ENCODE results near the gene KAZALD1.

The KAZALD1 gene
- 0.17 to 2.8 (median 1.4) reads per million in 18 experiments for total RNA-seq

DNA sequence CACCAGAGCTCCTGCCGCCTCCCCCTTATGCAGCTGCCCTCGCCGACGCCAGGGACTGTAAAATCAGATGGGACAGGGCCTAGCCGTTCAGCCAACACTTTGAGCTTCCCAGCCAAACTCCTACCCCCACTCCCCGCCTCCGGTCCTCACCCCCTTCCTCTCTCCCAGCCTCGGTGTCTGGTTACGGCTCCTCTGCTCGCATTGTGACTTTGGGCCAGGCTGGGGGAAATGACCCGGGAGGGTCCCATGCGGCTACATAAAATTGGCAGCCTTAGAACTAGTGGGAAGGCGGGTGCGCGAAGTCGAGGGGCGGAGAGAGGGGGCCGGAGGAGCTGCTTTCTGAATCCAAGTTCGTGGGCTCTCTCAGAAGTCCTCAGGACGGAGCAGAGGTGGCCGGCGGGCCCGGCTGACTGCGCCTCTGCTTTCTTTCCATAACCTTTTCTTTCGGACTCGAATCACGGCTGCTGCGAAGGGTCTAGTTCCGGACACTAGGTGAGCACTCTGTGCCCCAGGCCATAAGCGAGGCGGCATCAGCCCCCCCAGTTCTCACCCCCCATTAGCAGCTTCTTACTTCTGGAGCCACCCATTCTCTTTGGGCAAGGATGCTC, at the start of gene KAZALD1:
TSS of gene KAZALD1 (plus strand) at position 366 of the 608 bp plus-strand sequence. CDS start 604 bp downstream, outside the sequence.
- no peak for DNase-seq

GRCh38 chr10:101012525-101013364, 49.0 kb upstream of the KAZALD1 start:
- DNase-seq = peak; percentile 76 to 84

DNA sequence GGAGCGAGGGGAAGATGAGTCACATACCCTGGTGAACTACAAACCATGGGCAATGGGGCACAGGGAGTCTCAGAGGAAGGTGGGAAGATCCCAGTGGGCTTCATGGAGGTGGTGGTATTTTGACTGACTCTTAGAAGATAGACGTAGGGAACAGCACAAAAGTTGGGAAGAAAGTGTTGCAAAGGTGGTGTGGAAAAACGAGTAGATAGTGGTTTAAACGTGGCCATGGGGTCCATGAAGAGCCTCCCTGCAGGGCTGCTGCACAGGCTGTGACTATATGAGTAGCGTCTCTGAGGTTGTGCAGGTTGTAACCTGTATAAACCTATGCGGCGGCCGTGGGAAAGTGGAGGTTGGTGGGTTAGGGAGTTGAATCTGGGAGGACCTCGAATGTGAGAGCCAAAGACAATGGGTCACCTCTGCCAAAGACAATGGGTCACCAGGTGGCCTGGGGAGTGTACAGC, 48.4 kb upstream of the KAZALD1 start:
- no peak for DNase-seq

- peak; percentile 72 to 75 for DNase-seq
Measured at GRCh38 chr10:101014230-101014884, 47.4 kb upstream of the KAZALD1 start.

DNA sequence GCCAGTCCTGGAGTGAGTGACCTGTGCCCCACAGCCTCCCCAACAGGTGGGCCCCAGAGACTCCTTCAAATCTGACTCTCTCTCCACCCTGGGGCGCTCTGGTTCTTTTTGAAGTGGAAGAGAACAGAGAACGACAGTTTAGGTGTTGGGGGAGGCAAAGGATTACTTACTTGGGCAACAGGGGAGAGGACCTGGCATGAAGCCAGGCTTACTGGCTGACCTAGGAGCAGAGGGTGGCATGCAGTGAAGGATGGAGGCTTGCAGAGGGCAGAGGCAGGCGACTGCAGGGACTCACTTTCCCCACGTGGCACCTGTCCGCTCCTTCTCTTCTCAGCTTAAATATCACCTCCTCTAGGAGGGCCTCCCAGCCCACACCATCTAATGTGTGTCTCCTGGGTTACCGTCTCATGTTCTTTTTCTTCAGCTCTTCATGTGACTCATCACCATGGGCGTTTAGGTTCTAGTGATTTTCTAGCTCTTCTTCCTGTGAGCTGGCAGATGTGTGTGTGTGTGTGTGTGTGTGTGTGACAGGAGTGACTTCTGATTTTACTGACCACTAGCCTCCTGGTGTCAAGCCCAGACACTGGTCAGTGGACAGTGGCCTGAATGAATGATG, 46.7 kb upstream of the KAZALD1 start:
- DNase-seq = peak; percentile 53 to 60

GRCh38 chr10:101015582-101015973, 46.2 kb upstream of the KAZALD1 start:
- DNase-seq = no peak

- no peak for DNase-seq
Measured at GRCh38 chr10:101016814-101017213, 45.0 kb upstream of the KAZALD1 start.

DNA sequence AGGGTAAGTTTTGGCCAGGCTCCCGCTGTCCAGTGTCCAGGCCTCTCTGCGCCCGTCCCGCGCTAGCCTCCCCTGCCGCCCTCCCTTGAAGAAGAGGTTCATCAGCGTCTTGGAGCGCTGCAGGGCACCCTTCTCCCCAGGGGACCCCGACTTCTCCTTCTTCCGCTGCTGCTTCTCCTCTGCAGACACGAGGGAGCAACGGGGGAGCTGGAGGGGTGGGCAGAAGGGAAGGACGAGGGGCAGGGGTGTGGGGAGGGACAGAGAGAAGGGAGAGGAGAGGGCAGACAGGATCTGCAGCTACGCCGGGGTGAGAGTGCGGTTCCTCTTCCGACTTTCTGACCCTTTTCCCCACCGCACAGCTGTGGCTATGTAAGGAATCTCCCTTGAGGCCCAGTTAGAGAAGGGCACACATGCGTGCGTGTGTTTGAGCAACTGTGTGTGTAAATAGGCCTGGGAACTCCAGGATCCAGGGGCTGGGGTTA, 43.6 kb upstream of the KAZALD1 start:
- peak in 1 of 2 donors; percentile 54 for DNase-seq

- peak; percentile 84 to 86 for DNase-seq
Measured at GRCh38 chr10:101018600-101019439, 43.0 kb upstream of the KAZALD1 start.

GRCh38 chr10:101019440-101019703, 42.4 kb upstream of the KAZALD1 start:
- no peak for DNase-seq

DNA sequence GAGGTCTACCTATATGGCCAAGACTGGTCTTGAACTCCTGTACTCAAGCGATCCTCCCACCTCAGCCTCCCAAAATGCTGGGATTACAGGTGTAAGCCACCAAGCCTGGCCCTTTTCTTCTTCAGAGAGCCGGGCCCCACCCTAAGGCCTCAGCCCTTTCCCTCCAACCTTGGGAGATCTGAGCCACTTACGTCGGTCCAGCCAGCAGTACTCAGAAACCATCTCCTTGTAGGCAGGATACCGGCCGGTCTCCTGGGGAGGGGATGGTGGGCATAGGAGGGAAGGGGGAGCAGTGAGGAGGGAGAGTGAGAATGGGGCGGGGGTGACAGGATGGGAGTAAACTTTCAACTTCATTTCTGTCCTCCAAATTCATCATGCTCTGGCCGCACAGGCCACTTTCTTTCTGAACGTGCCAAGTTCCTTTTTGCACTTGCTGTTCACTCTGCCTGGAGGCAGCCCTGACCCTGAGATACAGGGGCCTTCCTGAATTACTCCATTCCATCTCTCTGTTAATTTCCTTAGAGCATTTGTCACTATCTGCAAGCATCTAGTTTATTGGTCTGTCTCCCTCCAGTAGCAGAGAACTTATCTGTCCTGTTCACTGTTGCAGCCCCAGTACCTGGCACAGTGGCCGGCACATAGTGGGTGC, 41.2 kb upstream of the KAZALD1 start:
- DNase-seq = no peak

DNA sequence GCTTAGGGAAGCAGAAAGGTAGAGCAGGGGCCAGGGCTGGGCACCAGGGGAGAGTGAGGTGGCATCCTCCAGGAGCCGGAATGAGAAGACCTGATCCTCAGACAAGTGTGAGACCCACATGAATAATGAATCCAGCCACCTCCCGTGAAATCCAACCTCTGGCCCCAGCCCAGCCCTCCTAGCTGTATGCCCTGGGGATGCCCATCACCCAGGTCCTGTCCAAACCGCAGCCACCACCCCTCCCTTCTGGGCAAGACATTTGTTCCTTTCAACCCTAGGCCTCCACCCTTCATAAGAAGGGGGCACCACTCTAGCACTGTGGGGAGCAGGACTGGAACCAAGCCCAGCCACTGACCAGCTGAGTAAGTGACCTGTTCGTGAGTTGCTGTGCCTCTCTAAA, 40.5 kb upstream of the KAZALD1 start:
- no peak for DNase-seq

DNA sequence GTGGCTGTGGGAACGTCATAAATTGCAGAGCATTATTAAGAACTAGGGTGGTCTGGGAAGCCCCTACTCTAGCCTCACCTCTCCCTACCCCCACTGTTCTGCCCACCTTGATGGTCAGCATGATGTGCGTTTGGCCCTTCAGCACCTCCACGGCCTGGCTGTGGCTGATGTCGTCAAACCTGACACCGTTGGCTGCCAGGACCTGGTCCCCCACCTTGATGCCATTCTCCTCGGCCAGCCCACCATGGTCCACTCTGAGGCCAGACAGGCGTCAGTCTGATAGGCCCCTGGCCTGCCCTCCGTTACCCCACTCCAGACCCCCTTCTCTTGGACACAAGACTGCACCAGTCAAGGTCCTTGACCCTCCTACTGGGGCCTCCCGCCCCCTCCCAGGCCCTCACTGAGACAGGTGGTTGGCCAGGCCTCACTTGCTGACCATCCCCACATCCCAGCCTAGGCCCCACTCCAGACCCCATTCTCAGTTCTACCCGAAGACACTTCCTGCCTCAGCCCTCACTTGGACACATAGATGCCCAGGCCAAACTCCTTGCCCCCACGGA, 40.0 kb upstream of the KAZALD1 start:
- no peak for DNase-seq

DNA sequence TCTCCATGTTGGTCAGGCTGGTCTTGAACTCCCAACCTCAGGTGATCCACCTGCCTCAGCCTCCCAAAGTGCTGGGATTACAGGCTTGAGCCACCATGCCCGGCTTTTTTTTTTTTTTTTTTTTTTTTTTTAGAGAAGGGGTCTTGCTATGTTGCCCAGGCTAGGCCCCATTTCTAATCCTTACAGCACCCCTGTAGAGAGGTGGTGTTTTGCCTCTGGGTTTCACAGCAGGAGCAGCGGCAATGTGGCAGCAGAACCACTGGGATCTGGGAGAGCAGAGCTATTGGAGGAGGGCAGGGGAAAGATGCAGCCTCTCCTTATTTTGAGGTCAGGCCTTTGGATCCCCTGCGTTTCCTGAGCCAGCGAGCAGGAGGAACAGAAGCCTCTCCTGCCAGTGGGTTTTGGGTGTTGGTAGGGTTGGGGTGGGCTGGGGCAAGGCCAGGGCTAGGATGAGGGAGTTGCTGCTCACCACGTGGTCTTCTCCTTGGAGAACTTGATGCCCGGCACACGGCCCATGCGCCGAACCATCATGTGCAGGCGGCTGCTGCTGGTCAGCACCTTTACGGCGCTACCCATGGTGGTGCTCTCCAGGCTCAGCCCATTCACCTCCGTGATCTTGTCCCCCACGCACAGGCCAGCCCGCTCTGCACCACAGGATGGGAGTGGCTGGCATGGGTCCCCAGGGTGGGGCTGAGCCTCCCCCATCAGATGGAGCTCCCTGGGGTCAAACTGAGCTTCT, 38.7 kb upstream of the KAZALD1 start:
- no peak for DNase-seq

DNA sequence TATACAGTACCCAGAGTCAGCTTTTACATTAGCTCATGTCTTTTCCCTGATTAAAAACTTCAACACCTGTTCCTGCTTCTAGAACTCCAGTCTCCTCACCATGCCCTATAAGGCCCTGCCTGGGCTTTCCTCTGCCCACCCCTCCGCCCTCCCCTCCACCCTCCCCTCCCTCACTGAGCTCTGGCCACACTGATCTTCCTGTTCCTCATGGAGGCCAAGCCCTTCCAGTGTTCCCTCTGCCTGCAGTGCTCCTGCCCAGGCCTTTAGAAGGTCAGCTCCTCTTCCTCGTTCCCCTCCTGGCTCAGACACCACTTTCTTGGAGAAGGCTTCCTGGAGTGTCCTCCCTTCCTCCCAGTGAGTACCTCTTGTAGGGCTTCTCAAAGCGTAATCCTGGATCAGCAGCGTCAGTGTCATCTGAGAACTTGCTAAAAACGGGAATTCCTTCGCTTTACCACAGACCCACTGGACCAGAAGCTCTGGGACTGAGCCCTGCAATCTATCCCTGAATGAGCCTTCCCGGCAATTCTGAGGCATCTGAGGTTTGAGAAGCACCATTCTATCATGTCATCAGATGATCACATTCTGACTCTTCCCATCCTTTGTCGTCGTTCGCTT, 34.6 kb upstream of the KAZALD1 start:
- DNase-seq = peak in 1 of 2 donors; percentile 31

GRCh38 chr10:101028446-101029337, 33.1 kb upstream of the KAZALD1 start:
- peak; percentile 40 to 47 for DNase-seq

DNA sequence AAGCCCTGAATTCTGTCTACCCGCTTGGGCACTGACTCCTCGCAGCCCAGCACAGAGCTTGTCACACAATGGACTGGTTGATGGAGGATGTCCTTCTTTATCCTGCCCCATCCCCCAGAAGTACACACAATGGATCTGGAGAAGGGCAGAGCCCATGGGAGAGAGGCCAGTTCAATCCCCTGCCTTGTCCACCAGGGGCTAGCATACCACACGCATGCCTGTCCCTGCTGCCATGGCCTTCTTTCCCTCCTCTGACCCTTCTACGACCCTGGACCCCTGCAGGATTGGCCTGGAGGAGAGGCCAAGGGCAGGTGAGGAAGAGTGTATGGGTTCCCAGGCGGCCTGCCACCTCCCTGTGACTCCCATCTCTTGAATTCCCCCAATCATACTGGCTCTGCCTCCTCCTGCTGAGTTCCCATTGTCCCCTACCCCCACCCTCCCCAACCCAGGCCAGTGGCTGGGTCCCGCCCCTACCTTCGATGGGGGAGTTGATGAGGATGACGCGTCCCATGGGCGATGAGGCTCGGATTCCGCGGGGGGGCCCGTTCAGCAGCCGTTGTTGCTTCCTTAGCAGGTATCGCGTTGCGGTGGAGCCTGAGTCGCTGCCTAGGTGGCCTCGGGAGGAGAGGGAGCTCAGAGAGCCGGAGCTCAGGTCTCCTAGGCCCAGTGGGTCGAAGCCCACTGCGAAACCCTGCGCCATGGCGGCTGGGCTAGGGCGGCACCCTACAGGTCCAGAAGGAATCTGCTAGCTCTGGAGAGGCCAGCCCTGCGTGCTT, 32.1 kb upstream of the KAZALD1 start:
- DNase-seq = no peak

DNA sequence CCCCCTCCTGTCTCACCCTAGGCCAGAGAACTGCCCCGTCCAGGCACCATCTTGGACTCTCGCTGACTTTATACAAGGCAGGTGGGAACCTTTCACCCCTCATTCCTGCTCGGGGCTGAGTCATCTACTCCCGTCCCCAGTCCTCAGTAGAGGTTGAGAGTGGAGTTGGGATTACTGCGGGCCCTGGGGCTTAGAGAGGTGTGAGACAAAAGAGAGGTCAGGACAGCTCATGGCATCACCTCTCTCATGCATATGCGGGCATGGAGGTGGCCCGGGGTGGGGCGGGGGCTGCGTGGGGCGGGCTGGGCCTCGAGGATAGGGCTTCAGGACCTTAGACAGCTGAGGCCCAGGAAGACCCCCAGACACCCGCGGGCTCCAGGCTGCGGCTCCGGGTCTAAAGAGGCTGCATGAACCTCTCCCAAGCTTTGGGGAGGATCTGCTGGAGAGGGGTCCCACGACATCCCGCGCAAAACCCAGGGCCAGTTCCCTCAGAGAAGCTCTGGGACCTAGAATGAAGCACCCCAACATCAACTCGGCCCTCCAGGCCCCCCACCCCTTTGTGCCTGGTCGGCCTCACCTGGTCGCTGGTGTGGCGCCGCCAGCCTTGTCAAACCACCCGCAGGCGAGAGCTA, 31.2 kb upstream of the KAZALD1 start:
- DNase-seq = no peak
